Measurements from ENCODE around the gene COA8. TPM values are rescaled to one million over a fixed set of nuclear protein-coding genes. Genes with fewer than 3 reads are reported as not detected.
A peak's percentile ranks its signal among the peaks of the same experiment; 100 is the strongest.
"Not testable (repeated sequence)": the region's sequence is repeated elsewhere in the genome, so short reads cannot be mapped to it uniquely, and the experiment has no call there.

The COA8 gene
- polyA plus RNA-seq, 3 donors, result 39.5 to 40.1 (median 39.5) TPM

DNA sequence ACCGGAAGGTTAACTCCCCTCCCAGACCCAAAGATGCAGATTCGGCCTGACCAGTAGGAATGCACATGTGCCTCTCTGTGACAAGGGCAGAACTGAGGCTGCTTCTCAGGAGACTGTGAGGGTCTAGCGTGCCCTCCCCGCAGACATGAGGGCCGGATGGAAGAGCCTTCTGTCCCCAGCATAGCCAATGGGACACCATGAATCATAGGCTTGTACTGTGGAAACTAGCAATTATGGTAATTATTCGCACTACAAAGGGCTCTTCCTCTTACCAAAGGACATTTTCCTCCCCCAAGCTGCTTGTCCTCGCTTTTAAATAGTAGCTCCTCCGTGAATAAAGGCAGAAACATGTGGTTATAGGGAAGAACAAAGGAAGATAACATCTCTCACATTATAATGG is 6.2 kb downstream of the COA8 start:
- DNase-seq (ENCODE audit: low read depth in 3 of 3, low spot score in 2 of 3), result no peak

DNA sequence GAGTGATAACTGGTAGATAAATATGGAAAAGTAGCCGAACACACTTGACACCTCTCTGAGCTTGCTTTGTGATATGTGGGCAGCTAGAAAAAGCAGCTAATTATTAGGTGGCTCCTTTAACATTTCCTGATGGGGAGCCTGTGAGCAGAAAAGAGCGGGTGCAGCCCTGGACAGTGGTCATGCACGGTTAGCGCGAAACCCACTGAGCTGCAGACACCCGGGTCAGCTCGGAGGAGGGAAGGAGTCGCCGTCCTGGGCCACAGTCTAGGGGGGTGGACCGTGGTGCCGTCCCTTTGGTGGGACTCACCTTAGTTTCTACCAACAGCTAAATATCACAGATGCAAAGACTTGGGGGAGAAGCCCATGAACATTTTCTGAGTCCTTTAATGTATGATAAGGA is 6.6 kb downstream of the COA8 start:
- DNase-seq (ENCODE audit: low read depth in 3 of 3, low spot score in 2 of 3), result no peak

DNA sequence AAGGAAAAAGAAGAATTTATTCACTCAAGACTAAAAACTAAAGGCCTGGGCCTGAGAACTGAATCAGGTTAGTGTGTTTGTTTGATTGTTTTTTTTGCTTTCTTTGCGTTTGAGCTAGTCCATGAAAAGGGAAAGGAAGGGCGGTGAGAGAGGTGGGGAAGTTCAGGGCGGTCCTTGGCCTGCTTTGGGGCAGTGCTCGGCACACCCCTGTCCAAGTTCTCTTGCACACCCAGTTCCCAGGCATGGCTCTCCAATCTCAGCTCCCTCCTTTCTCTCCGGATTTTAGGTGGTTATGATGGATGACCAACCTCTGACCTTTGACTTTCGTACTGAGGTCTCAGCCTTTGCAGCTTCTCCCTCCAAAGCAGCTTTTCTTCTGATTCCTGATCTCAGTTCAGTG is 11.3 kb downstream of the COA8 start:
- no peak for DNase-seq (ENCODE audit: low read depth in 3 of 3, low spot score in 2 of 3)

DNA sequence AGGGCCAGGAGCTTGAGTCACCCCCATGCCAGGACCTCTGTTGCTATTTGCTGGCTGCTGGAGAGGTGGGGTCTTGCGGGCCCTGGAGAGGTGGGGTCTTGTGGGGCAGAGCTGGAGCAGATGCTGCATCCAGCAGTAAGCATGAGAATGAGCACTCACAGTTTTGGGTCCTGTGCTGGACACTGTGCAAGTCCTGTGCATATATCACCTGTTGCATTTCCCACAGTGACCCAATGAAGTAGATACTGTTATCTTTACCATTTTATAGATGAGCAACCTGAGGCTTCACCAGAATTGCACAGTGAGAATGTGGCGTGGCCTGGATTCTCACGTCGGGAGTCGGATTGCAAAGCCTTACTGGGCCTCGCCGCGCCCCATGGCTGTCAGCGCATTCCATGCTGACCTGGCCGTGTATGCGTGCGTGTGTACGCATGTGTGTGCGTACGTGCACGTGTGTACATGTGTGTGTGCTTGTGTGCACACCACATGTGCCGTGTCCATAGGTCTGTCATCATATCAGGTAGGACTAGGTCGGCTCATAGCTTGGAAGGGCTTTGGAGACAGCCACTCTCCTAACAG is 12.0 kb downstream of the COA8 start:
- DNase-seq (ENCODE audit: low read depth in 3 of 3, low spot score in 2 of 3), result no peak

DNA sequence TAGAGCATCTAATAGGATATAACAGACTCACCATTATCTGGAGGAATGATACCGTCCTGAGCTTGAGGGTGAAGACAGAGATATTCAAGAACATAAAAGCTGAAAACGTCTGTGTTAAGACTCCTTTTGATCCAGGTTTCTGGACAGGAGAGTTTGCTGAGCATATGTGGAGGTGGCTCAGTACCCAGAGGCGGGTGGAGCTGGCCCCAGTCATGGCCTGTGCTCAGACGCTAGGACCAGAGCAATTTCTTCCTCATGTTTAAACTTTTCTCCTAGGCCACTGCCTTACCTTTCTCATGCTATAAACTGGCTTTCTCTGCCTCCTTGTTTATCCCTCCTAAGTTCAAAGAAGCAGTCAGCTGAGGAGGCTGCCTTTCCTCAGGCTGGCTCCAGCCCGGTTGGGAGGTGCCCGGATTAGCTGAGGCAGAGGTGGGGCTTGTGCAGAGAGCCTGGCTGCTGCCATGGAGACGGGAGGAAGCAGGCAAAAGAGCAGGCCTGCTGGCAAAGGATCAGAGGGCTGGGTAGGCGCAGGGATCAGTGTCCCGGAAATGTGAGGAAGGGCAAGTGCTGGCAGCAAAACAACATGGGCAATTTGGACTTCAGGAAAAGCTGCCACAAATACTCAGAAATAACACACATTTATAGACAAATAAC is 13.7 kb downstream of the COA8 start:
- DNase-seq (ENCODE audit: low read depth in 3 of 3, low spot score in 2 of 3), result peak in 2 of 3 donors; percentile 60 to 81

DNA sequence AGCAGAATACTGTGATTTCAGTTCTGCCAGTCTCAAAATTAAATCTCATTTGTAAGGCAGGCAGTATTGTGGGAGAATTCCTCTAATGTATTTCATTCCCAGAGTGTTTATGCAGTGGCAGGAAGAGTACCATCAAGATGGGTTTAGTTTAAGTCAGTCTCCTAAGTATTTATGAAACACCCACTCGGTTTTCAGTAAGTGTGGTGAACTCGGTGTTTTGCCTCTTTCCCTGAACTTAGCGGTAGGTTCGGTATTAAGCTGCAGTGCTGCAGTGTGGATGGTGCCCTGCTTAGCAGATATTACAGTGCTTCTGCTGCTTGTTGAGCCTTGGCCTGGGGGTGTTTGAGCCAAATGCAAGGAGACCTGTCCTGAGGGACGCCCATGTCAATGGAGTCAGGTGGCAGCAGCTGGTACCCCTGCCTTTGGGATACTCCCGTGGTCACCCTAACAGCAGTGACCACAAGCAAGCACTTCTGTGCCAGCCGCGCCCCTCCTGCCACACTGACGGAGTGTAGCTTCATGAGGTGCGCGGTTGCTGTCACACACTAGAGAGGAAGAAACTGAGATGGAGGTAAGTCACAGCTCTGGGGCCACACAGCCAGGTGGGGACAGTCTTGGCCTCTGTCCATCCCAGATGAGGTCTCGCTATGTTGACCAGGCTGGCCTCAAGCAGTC is 15.8 kb downstream of the COA8 start:
- DNase-seq (ENCODE audit: low read depth in 3 of 3, low spot score in 2 of 3), result no peak

DNA sequence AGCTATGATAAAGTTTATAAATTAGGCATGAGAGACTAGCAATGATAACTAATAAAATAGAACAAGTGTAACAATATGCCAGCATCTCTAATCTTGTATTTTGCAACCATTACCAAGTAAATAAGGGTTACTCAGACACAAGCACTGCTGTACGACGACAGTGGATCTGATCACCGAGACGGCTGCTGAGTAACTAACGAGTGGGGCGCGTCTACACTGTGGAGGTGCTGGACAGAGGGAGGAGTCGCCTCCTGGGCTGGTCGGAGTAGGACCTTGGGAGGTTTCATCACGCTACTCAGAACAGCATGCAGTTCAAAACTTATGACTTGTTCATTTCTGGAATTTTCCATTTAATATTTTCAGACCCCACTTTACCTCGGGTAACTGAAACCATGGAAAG is 18.4 kb downstream of the COA8 start:
- no peak for DNase-seq (ENCODE audit: low read depth in 3 of 3, low spot score in 2 of 3)

DNA sequence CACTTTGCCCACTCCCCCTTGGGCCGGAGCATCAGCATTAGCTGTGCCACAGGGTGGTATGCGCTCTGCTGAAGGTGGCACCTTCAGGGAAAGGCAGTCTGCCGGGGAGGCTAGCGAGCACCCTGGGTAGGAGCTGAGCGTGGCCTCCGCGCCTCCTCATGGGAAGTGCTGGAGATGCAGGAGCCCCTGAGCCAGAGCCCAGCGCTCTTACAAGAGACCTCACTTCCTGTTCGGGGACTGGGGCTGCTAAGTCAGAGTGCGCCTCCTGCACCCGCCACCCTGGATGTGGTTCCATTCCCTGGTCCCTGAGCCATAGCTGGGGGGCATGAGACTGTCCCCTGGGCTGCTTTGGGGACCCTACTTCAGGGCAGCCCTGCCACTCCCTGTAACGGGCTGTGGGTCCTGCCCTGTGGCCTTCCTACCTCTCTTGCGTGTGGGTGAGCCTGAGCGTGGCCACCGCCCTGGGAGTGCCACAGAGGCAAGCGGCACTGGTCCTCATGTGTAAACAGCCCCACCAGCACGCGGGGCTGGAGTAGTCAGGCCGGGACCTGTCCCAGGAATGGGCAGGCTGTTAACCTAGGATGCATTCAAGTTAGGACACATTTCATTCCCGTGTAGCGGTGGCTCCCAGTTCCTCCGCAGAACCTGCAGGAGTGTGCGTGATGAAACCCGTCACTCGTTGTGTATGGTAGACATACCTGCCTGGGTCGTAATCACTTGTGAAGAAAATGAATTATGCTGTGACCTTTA is 19.4 kb downstream of the COA8 start:
- no peak for DNase-seq (ENCODE audit: low read depth in 3 of 3, low spot score in 2 of 3)

DNA sequence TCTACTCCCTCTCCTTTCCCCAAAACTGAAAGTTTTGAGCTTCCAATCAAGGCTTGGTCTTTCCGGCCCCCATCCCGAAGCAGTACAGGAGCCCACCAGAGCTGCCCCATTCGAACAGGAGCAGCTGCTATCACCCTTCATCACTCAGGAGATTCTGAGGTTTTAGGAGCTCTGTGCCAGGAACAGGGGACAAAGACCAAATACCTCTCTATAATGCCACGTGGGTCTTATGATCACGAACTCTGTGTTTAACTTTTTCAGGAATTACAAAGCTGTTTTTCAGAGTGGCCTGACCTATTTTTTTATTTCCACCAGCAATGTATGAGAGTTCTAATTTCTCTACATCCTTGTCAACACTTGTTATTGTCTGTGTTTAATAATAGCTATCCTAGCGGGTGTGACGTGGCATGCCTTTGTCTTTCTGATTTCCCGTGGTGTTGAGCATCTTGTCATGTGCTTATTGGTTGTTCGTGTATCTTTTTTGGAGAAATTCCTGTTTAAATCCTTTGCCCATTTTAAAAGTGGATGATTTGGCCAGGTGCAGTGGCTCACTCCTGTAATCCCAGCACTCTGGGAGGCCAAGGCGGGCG is 21.7 kb downstream of the COA8 start:
- DNase-seq (ENCODE audit: low read depth in 3 of 3, low spot score in 2 of 3), result no peak

DNA sequence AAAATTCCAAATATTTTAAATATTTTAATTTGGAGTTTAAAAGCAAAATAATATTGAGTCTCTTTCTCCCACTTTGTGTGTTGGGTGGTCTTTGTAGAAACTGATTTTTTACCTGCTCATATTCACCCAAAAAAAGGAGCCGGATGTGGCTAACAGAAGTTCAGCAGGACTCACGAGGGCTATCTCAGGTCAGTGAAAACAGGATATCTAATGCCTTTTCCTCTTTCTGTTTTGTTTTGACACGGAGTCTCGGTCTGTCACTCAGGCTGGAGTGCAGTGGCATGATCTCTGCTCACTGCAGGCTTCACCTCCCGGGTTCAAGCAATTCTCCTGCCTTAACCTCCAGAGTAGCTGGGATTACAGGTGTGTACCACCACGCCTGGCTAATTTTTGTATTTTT is 30.8 kb downstream of the COA8 start:
- no peak for DNase-seq (ENCODE audit: low read depth in 3 of 3, low spot score in 2 of 3)

DNA sequence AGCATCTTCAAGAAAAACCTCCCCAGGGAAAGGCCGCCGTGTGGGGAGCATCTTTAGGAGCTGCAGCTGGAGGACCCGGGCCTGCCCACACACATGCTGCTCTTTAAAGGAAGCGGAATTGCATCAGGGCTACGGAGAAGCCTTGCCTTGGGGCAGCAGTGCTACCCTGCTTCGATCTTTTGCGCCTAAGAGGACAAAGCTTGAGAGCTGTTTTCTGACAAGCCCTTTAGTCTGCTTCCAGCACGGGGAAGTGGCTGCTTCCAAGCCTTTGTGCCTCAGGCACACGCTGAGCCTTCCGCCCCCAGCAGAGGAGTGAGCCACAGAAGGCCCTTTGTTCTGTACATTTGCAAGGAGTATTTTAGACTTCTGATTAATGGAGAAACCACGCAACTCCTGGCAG is 31.5 kb downstream of the COA8 start:
- DNase-seq (ENCODE audit: low read depth in 3 of 3, low spot score in 2 of 3), result no peak

DNA sequence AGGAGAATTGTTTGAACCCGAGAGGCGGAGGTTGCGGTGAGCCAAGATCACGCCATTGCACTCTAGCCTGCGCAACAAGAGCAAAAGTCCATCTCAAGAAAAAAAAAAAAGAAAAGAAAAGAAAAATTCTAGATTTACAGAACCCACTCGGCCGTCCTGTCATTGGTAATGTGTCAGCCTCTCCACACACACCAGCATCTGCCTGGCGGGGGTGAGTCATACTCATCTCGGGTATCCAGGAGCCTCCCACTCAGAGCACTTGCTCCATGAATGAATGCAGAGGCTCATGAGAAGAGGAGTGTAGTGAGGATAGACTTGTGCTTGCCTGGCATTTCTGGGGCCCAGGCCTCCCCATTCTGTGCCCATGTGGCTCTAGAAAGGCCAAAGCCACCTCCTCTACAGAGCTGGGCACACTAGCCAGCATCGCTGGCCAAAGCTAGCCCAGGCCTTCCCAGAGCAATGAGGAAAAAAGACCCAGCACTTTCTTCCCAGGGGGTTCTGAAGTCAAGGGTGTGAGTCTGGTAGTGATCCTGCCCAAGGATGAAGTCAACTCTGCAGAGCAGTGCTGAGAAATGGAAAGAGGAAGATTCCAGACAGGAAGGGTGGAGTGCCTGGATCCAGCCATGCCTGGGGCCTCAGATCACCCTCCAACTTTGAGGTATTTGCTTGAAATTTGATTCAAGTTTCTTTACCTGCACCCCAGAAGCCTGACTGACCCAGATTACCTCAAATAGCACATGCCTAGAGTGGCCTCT is 35.0 kb downstream of the COA8 start:
- no peak for DNase-seq (ENCODE audit: low read depth in 3 of 3, low spot score in 2 of 3)

DNA sequence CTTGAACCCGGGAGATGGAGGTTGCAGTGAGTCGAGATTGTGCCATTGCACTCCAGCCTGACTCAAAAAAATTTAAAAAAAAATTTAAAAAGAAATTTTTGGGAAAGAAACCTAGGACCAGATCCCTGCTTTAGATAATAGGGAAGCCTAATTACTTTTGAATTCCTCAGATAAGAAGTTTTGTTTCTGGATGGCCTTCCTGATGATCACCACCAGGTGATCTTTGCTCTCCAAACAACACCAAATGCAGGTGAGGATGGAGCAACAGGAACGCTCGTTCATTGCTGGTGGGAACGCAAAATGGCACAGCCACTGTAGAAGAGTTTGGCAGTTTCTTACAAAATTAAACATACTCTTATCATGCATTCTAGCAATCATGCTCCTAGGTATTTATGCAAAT is 37.7 kb downstream of the COA8 start:
- no peak for DNase-seq (ENCODE audit: low read depth in 3 of 3, low spot score in 2 of 3)

DNA sequence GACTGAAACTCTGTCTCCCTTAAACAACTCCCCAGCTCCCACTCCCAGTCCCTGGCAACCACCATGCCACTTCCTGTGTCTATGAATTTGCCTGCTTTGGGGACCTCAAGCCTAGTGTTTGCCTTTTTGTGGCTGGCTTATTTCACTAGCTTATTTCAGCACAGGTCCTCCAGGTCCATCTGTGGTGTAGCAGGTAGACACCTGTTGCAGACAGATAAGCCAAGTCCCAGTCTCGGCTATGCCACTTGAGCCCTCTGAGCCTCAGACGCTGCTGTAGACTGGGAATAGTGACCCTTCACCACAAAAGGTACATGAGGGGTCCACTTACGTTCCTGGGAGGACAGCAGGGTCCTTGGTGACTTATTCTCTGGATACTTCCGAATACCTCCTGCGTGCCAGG is 41.9 kb downstream of the COA8 start:
- DNase-seq (ENCODE audit: low read depth in 3 of 3, low spot score in 2 of 3), result no peak

DNA sequence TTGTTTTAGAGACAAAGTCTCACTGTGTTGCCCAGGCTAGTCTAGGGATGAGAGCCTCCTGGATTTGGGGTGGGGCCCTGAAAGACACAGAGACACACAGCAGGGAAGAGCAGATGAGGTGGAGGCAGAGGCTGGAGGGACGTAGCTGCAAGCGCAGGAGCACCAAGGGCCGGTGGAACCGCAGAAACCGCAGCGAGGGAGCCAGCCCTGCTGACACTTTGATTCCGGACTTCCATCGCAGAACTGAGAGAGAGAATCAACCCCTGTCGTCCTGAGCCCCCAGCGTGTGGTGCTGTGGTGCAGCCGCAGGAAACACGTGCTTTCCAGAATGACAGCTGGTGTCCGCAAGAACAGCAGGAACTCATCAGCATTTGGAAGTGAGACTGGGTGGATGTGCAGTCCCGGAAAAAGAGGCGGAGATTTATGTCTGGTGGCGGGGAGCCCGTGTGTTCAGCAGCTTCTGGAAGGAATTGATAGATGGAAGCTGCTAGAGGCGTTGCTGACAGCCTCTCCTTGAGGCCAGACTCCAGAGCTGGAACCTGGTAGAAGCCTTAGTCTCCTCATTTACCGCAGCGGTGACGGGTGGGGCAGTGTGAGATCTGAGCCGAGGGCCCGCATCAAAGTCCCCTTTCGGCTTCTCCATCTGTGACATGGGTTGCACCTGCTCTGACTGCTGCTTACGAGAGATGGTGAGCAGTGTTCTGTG is 44.4 kb downstream of the COA8 start:
- DNase-seq (ENCODE audit: low read depth in 3 of 3, low spot score in 2 of 3), result peak; percentile 87 to 88 (median 88)

DNA sequence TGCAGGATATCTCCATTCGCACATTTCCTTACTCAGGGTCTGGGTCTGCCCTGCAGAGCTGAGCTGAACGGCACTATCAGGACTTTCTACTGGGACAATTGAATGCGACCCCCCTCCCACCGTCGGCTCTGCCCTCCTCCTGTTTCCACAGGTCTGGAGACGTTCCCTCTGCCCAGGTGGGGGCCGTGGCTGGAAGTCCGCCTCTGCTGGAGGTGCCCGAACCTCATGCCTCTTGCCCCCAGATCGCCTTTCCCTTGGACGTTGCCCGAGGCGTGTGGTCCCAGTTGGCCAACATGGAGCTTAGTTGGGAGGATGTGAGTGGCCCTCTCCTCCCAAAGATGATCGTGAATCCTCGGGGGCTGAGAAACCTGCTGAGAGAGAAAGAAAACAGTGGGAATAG is 45.1 kb downstream of the COA8 start:
- no peak for DNase-seq (ENCODE audit: low read depth in 3 of 3, low spot score in 2 of 3)

DNA sequence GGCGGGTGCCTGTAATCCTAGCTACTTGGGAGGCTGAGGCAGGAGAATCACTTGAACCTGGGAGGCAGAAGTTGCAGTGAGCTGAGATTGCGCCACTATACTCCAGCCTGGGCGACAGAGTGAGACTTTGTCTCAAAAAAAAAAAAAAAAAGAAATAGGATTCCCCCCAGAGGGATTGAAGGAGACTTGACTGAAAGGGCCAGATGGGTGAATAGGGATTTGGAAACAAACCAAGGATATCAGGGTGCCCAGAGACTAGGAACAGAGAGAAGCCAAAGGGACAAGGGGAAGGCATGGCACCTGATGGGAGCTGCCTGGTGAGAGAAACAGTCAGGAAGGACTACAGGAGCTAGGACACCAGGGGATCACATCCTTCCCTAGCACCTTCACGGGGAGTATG is 46.3 kb downstream of the COA8 start:
- not testable (repeated sequence) for DNase-seq (ENCODE audit: low read depth in 3 of 3, low spot score in 2 of 3)

DNA sequence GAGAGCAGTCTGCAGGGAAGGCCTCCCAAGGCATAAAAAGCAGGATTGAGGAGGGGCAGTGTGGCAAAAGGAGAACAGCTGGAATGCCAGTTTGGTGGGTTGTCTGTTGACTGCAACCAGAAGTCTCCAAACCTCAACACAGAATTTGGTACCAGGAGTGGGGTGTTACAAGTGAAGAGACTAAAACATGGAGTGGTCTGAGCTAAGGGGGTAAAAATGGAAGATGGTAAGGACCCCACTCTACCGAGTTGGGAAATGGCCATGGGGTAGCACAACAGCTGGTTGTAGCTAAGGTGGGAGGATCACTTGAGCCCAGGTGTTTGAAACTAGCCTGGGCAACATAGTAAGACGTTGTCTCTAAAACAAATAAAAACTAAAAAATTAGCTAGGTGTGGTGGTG is 48.5 kb downstream of the COA8 start:
- no peak for DNase-seq (ENCODE audit: low read depth in 3 of 3, low spot score in 2 of 3)

DNA sequence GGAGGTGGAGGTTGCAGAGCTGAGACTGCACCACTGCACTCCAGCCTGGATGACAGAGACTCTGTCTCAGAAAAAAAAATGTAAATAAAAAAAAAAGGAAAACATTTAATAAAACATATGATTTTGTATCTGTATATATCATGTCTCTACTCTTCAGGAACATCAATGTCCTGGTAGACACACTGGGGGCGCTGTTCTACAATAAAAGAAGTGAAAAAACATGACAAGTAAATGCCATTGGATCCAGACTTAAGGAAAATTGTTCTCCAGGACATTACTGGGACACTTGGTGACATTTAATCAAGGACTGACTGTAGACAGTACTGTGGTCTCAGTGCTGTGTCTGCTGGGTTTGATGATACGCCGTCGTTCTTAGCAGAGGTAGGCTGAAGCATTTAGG is 50.8 kb downstream of the COA8 start:
- no peak for DNase-seq (ENCODE audit: low read depth in 3 of 3, low spot score in 2 of 3)

Data from right renal cortex interstitium (tissue), 3 donors.